Astrocyte of the cerebellum (primary cell): ENCODE data around the gene SCN1B.

Experiments used
- DNase-seq: peaks from one replicate; pipeline ENCODE4 v3.0.0-alpha.2; 2011; ENCODE audit warnings: low read depth
- H3K4me3 ChIP-seq: 2 replicates; pipeline ENCODE4 v1.5.1; 2011; ENCODE audit warnings: mild to moderate bottlenecking, low read depth, low read length, moderate library complexity
- in situ Hi-C: cut with HindIII; loops from 2 replicates; pipeline ENCODE4 v1.10.0; 2017; ENCODE audit warnings: low sequenced_read_pairs
- TF ChIP-seq, protein P1 (sequence below): IDR thresholded peaks from 2 replicates; pipeline ENCODE4 v1.5.1; 2012; ENCODE audit warnings: low read length, low read depth, moderate library complexity, mild to moderate bottlenecking; ENCODE audit errors: missing control alignments

SCN1B gene

DNA sequence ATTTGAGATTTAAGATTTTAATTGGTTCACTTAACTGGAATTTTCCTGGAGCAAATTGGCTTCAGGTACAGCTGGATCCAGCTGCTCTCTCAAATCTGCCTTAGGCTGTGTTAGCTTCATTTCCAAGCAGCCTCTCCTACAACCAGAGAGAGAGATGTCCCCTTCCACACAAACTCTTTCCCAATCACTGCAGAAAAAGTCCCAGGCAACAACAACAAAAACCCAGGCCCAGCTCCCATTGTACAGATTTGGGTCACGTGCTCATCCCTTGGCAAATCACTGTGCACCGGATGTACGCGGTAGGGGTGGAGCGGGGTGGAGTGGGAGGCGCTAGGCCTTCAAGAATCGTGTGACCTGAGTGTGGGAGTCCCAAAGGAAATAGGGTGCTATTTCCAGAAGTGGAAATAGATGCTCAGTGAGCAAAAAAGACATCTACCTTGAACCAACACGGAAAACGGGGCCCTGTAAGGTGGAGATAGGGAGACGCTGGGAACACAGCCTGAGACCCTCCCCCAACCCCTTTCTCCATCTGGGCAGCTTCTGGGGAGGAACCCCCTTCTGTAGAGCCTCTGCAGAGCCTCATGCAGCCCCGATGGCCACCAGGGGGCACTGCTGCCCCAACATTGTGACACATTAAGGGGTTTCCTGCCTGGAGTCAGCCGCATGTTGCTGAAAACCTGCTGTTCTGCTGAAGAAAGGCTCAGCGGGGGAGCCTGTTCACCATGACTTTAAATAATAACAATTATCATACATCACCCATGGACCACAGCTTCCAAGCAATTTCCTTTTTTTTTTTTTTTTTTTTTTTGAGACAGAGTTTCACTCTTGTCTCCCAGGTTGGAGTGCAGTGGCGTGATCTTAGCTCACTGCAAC is 36.7 kb downstream of the SCN1B start:
- no peak overlapping the region for H3K4me3 ChIP-seq
- peak; percentile 77 for DNase-seq
- in situ Hi-C loops, result no loop called here
- TF ChIP-seq, protein P1, sequence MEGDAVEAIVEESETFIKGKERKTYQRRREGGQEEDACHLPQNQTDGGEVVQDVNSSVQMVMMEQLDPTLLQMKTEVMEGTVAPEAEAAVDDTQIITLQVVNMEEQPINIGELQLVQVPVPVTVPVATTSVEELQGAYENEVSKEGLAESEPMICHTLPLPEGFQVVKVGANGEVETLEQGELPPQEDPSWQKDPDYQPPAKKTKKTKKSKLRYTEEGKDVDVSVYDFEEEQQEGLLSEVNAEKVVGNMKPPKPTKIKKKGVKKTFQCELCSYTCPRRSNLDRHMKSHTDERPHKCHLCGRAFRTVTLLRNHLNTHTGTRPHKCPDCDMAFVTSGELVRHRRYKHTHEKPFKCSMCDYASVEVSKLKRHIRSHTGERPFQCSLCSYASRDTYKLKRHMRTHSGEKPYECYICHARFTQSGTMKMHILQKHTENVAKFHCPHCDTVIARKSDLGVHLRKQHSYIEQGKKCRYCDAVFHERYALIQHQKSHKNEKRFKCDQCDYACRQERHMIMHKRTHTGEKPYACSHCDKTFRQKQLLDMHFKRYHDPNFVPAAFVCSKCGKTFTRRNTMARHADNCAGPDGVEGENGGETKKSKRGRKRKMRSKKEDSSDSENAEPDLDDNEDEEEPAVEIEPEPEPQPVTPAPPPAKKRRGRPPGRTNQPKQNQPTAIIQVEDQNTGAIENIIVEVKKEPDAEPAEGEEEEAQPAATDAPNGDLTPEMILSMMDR, result peak; percentile 92

DNA sequence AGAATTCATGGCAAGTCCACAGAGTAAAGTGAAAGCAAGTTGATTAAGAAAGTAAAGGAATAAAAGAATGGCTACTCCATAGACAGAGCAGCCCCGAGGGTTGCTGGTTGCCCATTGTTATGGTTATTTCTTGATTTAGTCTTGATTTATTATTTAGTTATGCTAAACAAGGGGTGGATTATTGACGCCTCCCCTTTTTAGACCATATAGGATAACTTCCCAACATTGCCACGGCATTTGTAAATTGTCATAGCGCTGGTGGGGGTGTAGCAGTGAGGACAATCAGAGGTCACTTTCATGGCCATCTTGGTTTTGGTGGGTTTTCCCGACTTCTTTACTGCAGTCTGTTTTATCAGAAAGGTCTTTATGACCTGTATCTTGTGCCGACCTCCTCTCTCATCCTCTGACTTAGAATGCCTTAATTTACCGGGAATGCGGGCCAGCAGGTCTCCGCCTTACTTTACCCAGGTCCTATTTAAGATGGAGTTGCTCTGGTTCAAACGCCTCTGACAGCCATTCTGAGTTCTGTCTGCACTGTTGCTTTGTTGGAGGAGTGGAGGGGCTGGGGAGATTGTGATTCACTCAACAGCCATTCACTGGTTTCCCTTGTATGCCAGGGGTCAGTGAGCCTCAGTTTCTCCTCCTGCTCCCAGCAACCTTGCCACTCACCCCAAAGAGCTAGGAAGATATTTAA is 38.8 kb downstream of the SCN1B start:
- no peak for DNase-seq
- in situ Hi-C loops, result no loop called here
- TF ChIP-seq, protein P1, result no peak
- H3K4me3 ChIP-seq, result no peak overlapping the region

DNA sequence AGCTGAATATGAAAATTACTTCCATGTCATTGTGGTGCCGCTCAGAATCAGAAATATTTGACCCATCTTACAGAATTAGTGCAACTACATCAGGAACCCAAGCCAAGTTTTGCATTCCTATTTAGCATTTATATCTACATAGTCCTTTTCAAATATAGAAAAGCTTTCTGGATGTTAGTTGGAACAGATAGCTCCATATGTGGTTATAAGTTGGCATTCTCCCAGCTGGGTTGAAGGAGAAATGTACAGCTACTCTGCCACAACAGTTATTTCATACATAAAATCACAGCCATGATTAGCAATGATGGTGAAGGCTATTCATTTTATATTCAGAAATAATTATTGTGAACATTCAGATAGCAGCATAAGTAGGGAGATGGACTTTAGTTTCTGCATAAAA is 39.4 kb downstream of the SCN1B start:
- DNase-seq, result no peak
- TF ChIP-seq, protein P1, result no peak
- in situ Hi-C loops, result no loop called here
- no peak overlapping the region for H3K4me3 ChIP-seq

DNA sequence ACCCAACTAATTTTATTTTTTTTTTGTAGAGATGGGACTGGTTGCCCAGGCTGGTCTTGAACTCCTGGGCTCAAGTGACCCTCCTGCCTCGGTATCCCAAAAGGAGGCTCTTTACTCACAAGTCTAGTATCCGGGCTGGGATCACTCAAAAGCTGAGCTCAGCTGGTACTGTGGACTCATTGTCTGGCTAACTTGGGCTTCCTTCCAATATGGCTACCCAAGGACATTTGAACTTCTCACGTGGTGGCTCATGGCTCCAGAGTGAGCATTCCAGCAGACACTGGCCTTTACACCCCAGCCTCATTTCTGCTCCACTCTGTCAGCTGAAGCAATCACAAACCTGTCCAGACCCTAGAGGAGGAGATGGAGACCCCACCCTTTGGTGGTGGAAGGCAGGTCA is 40.2 kb downstream of the SCN1B start:
- TF ChIP-seq, protein P1, result no peak
- in situ Hi-C loops, result no loop called here
- H3K4me3 ChIP-seq, result no peak overlapping the region
- DNase-seq, result no peak

DNA sequence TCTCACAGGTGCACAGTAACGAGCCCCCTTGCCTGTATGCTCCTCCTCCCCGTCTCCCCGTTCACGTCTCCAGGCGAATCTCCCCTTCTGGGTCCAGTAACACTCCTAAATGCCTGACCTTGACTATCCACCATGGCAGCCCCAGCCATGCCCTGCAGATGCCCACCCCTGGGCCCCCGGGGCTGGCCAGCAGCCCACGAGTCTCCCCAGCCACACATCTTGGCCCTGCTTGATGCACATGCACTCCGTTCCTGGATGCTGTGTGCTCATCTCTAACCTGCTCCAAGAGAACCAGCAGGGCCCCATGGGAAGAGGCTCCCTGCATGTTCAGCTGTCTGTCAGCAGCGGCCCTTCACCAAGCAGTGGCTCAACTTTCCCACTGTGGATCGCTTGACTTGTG is 43.2 kb downstream of the SCN1B start:
- in situ Hi-C loops, result no loop called here
- DNase-seq, result no peak
- H3K4me3 ChIP-seq, result no peak overlapping the region
- TF ChIP-seq, protein P1, result no peak

DNA sequence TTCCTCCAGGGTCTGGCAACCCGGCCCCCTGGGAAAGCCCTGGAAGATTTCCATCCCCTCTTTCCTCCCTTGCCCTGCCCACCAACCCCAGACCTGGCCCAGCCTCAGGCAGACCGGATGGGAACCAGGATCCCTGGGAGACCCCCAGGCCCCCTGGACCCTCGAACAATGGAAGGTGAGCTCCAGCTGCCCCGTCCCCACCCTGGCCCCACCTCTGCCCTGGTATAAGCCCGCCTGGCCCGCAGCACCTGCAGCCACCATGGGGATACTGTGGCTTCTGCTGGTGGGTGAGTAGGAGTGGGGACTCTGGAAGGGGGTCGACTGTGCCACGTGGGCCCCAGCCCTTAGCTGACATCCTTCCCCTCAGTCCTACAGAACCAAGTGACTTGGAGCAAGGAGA is 43.7 kb downstream of the SCN1B start:
- no peak overlapping the region for H3K4me3 ChIP-seq
- no peak for DNase-seq
- in situ Hi-C loops, result no loop called here
- TF ChIP-seq, protein P1, result no peak
